Neural cell (in vitro differentiated cells): ENCODE measurements around the gene EIF1AD. TPM values are rescaled to one million over a fixed set of nuclear protein-coding genes. Genes with fewer than 3 reads are reported as not detected.

Experiments
- H2AFZ ChIP-seq: fragments of 200-600, 300-800 bp; sonication (generic), shearing (Covaris generic); 2 replicates; pipeline ENCODE4 v1.6.0; 2014; ENCODE audit warnings: low read depth, mild to moderate bottlenecking, antibody characterized with exemption, low read length, moderate library complexity
- H3F3A ChIP-seq: fragments of 200-600 bp; shearing (Covaris generic); 2 replicates; pipeline ENCODE4 v1.6.1; 2016; ENCODE audit warnings: mild to moderate bottlenecking, moderate library complexity, mixed read lengths, antibody characterized with exemption, low read length; ENCODE audit not compliant: insufficient read depth, poor library complexity, severe bottlenecking
- H3K27ac ChIP-seq: fragments of 200-600, 300-800 bp; sonication (generic), shearing (Covaris generic); 2 replicates; pipeline ENCODE4 v1.5.1; 2014; ENCODE audit warnings: mild to moderate bottlenecking, low read length, moderate library complexity
- H3K27me3 ChIP-seq: fragments of 300-800, 200-600 bp; sonication (generic), shearing (Covaris generic); 2 replicates; pipeline ENCODE4 v1.6.0; 2014; ENCODE audit warnings: mild to moderate bottlenecking, low read depth, low read length, moderate library complexity; ENCODE audit not compliant: insufficient read depth
- H3K36me3 ChIP-seq: fragments of 300-800, 200-600 bp; sonication (generic), shearing (Covaris generic); 2 replicates; pipeline ENCODE4 v1.5.1; 2014; ENCODE audit warnings: mild to moderate bottlenecking, antibody characterized with exemption, low read length, moderate library complexity; ENCODE audit not compliant: insufficient read depth
- H3K4me2 ChIP-seq: fragments of 300-800, 200-600 bp; sonication (generic), shearing (Covaris generic); 2 replicates; pipeline ENCODE4 v1.6.0; 2014; ENCODE audit warnings: mild to moderate bottlenecking, low read length
- H3K4me3 ChIP-seq: fragments of 300-800, 200-600 bp; sonication (generic), shearing (Covaris generic); 2 replicates; pipeline ENCODE4 v1.5.1; 2014; ENCODE audit warnings: mild to moderate bottlenecking, low read length, moderate library complexity
- H3K79me2 ChIP-seq: fragments of 200-600 bp; shearing (Covaris generic); replicated peaks from 2 replicates; pipeline ENCODE4 v1.6.0; 2014; ENCODE audit warnings: mild to moderate bottlenecking, low read length, moderate library complexity; ENCODE audit not compliant: insufficient read depth
- H3K9ac ChIP-seq: fragments of 300-800, 200-600 bp; sonication (generic), shearing (Covaris generic); 2 replicates; pipeline ENCODE4 v1.6.1; 2016; ENCODE audit warnings: mild to moderate bottlenecking, low read length, mixed read lengths
- H3K9me2 ChIP-seq: fragments of 200-600 bp; shearing (Covaris generic); 2 replicates; pipeline ENCODE4 v1.6.1; 2016; ENCODE audit warnings: mild to moderate bottlenecking, low read length, mixed read lengths; ENCODE audit not compliant: insufficient read depth
- H3K9me3 ChIP-seq: fragments of 200-600, 300-800 bp; sonication (generic), shearing (Covaris generic); 2 replicates; pipeline ENCODE4 v1.6.1; 2016; ENCODE audit warnings: mild to moderate bottlenecking, mixed run types, low read length, moderate library complexity, mixed read lengths
- H4K20me1 ChIP-seq: fragments of 200-600 bp; shearing (Covaris generic); 2 replicates; pipeline ENCODE4 v1.6.1; 2016; ENCODE audit warnings: mild to moderate bottlenecking, mixed run types; ENCODE audit not compliant: insufficient read depth
- CTCF ChIP-seq: fragments of 450-650 bp; IDR thresholded peaks from 2 replicates; pipeline ENCODE4 v1.5.1; 2014; ENCODE audit warnings: antibody characterized with exemption, mild to moderate bottlenecking, moderate library complexity; ENCODE audit not compliant: poor library complexity, severe bottlenecking
- EP300 ChIP-seq: fragments of 450-650 bp; conservative IDR thresholded peaks from 2 replicates; pipeline ENCODE4 v1.6.1; 2014; ENCODE audit warnings: antibody characterized with exemption, mild to moderate bottlenecking, moderate library complexity; ENCODE audit not compliant: poor library complexity, severe bottlenecking
- EZH2 ChIP-seq: fragments of 200-600, 300-800 bp; shearing (Covaris generic), sonication (generic); IDR thresholded peaks from 2 replicates; pipeline ENCODE4 v1.6.1; 2014; ENCODE audit warnings: antibody characterized with exemption, low read length, borderline replicate concordance, mild to moderate bottlenecking; ENCODE audit not compliant: insufficient read depth, poor library complexity, severe bottlenecking
- MXI1 ChIP-seq: fragments of 450-650 bp; conservative IDR thresholded peaks from 2 replicates; pipeline ENCODE4 v1.6.1; 2014; ENCODE audit warnings: antibody characterized with exemption, mild to moderate bottlenecking; ENCODE audit not compliant: poor library complexity, severe bottlenecking
- POLR2AphosphoS5 ChIP-seq: IDR thresholded peaks from 2 replicates; pipeline ENCODE4 v1.6.1; 2012
- RAD21 ChIP-seq: fragments of 450-650 bp; conservative IDR thresholded peaks from 2 replicates; pipeline ENCODE4 v1.6.1; 2014; ENCODE audit warnings: antibody characterized with exemption, mild to moderate bottlenecking, moderate library complexity
- SMC3 ChIP-seq: fragments of 450-650 bp; conservative IDR thresholded peaks from 2 replicates; pipeline ENCODE4 v1.6.1; 2014; ENCODE audit warnings: antibody characterized with exemption, mild to moderate bottlenecking, moderate library complexity; ENCODE audit not compliant: poor library complexity
- TAF1 ChIP-seq: IDR thresholded peaks from 2 replicates; pipeline ENCODE4 v1.6.1; 2012; ENCODE audit warnings: low read depth
- polyA plus RNA-seq: library from polyadenylated mRNA; depleted of rRNA; stranded (reverse); fragments of >200 nt; gene quantifications from 2 replicates; pipeline ENCODE4 v1.2.3, GENCODE V29; 2014
- TF ChIP-seq, protein P1 (sequence below): IDR thresholded peaks from 2 replicates; pipeline ENCODE4 v1.6.1; 2012; ENCODE audit warnings: borderline replicate concordance

EIF1AD gene
- polyA plus RNA-seq, 1 donor from 2014 or later = 34.9 TPM

DNA sequence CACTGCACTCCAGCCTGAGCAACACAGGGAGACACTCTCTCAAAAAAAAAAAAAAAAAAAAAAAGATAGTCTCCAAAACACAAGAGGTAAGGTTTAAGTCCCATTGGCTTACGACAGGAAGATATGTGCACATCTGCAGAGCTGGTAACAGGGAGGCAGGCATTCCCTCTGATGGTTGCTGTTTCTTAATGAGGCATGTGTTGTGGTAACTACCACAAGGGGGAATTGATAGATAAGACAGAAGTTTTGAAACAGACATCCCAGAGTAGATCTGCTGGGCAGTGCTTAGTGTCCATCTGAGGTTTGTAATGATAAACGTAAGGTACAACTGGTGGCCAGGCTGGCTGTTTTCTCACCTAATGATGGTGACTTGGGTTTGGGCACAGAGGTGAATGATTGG is 4.7 kb downstream of the EIF1AD start:
- Histone ChIP-seq H2AFZ (no peak overlapping the region), H3K4me2 (no peak overlapping the region), H3K27me3 (no peaks in the 10 kb centered on the region), H3K27ac (no peak overlapping the region), H3K9me3 (no peaks in the 10 kb centered on the region), H3F3A (no peaks in the 10 kb centered on the region), H3K4me3 (no peak overlapping the region), H3K36me3 (no peaks in the 10 kb centered on the region), H3K9me2 (no peaks in the 10 kb centered on the region), H3K9ac (no peak overlapping the region), H4K20me1 (no peaks in the 10 kb centered on the region), H3K79me2 (peaks cover 15% of the 10 kb centered on the region)
- TF ChIP-seq EZH2 (no peak), CTCF (no peak), POLR2AphosphoS5 (no peak), EP300 (no peak), RAD21 (no peak), MXI1 (no peak), TAF1 (no peak), SMC3 (no peak)
- TF ChIP-seq, protein P1, sequence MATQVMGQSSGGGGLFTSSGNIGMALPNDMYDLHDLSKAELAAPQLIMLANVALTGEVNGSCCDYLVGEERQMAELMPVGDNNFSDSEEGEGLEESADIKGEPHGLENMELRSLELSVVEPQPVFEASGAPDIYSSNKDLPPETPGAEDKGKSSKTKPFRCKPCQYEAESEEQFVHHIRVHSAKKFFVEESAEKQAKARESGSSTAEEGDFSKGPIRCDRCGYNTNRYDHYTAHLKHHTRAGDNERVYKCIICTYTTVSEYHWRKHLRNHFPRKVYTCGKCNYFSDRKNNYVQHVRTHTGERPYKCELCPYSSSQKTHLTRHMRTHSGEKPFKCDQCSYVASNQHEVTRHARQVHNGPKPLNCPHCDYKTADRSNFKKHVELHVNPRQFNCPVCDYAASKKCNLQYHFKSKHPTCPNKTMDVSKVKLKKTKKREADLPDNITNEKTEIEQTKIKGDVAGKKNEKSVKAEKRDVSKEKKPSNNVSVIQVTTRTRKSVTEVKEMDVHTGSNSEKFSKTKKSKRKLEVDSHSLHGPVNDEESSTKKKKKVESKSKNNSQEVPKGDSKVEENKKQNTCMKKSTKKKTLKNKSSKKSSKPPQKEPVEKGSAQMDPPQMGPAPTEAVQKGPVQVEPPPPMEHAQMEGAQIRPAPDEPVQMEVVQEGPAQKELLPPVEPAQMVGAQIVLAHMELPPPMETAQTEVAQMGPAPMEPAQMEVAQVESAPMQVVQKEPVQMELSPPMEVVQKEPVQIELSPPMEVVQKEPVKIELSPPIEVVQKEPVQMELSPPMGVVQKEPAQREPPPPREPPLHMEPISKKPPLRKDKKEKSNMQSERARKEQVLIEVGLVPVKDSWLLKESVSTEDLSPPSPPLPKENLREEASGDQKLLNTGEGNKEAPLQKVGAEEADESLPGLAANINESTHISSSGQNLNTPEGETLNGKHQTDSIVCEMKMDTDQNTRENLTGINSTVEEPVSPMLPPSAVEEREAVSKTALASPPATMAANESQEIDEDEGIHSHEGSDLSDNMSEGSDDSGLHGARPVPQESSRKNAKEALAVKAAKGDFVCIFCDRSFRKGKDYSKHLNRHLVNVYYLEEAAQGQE = no peak

- H2AFZ ChIP-seq = no peak overlapping the region
- H3K4me2 ChIP-seq = no peak overlapping the region
- no peaks in the 10 kb centered on the region for H3K9me3 ChIP-seq
- no peaks in the 10 kb centered on the region for H3K27me3 ChIP-seq
- no peak overlapping the region for H3K9ac ChIP-seq
- H3F3A ChIP-seq = no peaks in the 10 kb centered on the region
- no peaks in the 10 kb centered on the region for H3K36me3 ChIP-seq
- no peaks in the 10 kb centered on the region for H3K79me2 ChIP-seq
- H3K27ac ChIP-seq = no peak overlapping the region
- no peaks in the 10 kb centered on the region for H3K9me2 ChIP-seq
- no peak overlapping the region for H3K4me3 ChIP-seq
- no peak for TF ChIP-seq EP300
- TF ChIP-seq SMC3 = no peak
- TF ChIP-seq TAF1 = no peak
- TF ChIP-seq MXI1 = no peak
- TF ChIP-seq EZH2 = no peak
- no peak for TF ChIP-seq CTCF
- TF ChIP-seq, protein P1 = no peak
- no peak for TF ChIP-seq RAD21
- TF ChIP-seq POLR2AphosphoS5 = no peak
- no peaks in the 10 kb centered on the region for H4K20me1 ChIP-seq
These were observed 9.9 kb downstream of the EIF1AD start for GRCh38 chr11:65992056-65992455.
